ENCODE measurements around the gene CHRNA5. TPM values are rescaled to one million over a fixed set of nuclear protein-coding genes. Genes with fewer than 3 reads are reported as not detected.
"Not testable (repeated sequence)": the region's sequence is repeated elsewhere in the genome, so short reads cannot be mapped to it uniquely, and the experiment has no call there.

The CHRNA5 gene
- total and polyA plus RNA-seq, 9 of the 15 experiments (the other 6 are each of a cell fraction or from before 2014, with no cell fraction given), result 2.8 to 16.1 (median 11.4) TPM

GRCh38 chr15:78539464-78540140 is 25.7 kb upstream of the CHRNA5 start:
- ATAC-seq; H3K9me1 ChIP-seq (ENCODE audit: control insufficient read depth, insufficient read depth, low read length); H3K9me3 ChIP-seq (replicated peaks; ENCODE audit: control insufficient read depth, insufficient read depth, low read depth, low read length); H4K20me1 ChIP-seq (replicated peaks; ENCODE audit: control insufficient read depth, insufficient read depth, low read length); H3K4me1 ChIP-seq (replicated peaks in 1 of 2; ENCODE audit: control insufficient read depth in 2 of 2, insufficient read depth in 2 of 2, low read length in 2 of 2); CTCF ChIA-PET (ENCODE audit: low intra/inter-chr PET ratio); in situ Hi-C loops (cut with MboI); H3K27me3 ChIP-seq (ENCODE audit: control insufficient read depth in 2 of 2, insufficient read depth in 2 of 2, low read length in 2 of 2); FAIRE-seq; DNase-seq (ENCODE audit: extremely low read depth in 1 of 4, low spot score in 3 of 4); TF ChIP-seq ATF3 (CRISPR knock-in tag; conservative IDR thresholded peaks at IDR 0.05): not testable (repeated sequence)
- TF ChIP-seq C11orf30 (IDR thresholded peaks at IDR 0.05; ENCODE audit: low read depth), result peak; percentile 86
- TF ChIP-seq, protein P1, sequence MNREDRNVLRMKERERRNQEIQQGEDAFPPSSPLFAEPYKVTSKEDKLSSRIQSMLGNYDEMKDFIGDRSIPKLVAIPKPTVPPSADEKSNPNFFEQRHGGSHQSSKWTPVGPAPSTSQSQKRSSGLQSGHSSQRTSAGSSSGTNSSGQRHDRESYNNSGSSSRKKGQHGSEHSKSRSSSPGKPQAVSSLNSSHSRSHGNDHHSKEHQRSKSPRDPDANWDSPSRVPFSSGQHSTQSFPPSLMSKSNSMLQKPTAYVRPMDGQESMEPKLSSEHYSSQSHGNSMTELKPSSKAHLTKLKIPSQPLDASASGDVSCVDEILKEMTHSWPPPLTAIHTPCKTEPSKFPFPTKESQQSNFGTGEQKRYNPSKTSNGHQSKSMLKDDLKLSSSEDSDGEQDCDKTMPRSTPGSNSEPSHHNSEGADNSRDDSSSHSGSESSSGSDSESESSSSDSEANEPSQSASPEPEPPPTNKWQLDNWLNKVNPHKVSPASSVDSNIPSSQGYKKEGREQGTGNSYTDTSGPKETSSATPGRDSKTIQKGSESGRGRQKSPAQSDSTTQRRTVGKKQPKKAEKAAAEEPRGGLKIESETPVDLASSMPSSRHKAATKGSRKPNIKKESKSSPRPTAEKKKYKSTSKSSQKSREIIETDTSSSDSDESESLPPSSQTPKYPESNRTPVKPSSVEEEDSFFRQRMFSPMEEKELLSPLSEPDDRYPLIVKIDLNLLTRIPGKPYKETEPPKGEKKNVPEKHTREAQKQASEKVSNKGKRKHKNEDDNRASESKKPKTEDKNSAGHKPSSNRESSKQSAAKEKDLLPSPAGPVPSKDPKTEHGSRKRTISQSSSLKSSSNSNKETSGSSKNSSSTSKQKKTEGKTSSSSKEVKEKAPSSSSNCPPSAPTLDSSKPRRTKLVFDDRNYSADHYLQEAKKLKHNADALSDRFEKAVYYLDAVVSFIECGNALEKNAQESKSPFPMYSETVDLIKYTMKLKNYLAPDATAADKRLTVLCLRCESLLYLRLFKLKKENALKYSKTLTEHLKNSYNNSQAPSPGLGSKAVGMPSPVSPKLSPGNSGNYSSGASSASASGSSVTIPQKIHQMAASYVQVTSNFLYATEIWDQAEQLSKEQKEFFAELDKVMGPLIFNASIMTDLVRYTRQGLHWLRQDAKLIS (CRISPR knock-in tag; IDR thresholded peaks at IDR 0.05), result peak; percentile 30; the same call in 1 of the 2 replicates
- peak; percentile 71; the same call in 1 of the 2 replicates for TF ChIP-seq BCOR (IDR thresholded peaks at IDR 0.05)
- peak; percentile 58 for TF ChIP-seq ATF3 (IDR thresholded peaks at IDR 0.05)
- TF ChIP-seq ZNF316 (IDR thresholded peaks at IDR 0.05), result peak; percentile 95
- TF ChIP-seq, protein P2, sequence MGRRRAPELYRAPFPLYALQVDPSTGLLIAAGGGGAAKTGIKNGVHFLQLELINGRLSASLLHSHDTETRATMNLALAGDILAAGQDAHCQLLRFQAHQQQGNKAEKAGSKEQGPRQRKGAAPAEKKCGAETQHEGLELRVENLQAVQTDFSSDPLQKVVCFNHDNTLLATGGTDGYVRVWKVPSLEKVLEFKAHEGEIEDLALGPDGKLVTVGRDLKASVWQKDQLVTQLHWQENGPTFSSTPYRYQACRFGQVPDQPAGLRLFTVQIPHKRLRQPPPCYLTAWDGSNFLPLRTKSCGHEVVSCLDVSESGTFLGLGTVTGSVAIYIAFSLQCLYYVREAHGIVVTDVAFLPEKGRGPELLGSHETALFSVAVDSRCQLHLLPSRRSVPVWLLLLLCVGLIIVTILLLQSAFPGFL (CRISPR knock-in tag; IDR thresholded peaks at IDR 0.05), result 0 out of 2 replicates have a peak, but pooled peaks have one; percentile 33
- TF ChIP-seq, protein P3, sequence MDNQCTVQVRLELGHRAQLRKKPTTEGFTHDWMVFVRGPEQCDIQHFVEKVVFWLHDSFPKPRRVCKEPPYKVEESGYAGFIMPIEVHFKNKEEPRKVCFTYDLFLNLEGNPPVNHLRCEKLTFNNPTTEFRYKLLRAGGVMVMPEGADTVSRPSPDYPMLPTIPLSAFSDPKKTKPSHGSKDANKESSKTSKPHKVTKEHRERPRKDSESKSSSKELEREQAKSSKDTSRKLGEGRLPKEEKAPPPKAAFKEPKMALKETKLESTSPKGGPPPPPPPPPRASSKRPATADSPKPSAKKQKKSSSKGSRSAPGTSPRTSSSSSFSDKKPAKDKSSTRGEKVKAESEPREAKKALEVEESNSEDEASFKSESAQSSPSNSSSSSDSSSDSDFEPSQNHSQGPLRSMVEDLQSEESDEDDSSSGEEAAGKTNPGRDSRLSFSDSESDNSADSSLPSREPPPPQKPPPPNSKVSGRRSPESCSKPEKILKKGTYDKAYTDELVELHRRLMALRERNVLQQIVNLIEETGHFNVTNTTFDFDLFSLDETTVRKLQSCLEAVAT (IDR thresholded peaks at IDR 0.05), result peak in 1 of 2 experiments; percentile 57; a peak in 1 of 4 replicates
- TF ChIP-seq MAFF (IDR thresholded peaks at IDR 0.05; ENCODE audit: low read length), result peak; percentile 42
- peak; percentile 19; the same call in 1 of the 2 replicates for TF ChIP-seq CTBP1 (IDR thresholded peaks at IDR 0.05; ENCODE audit: borderline replicate concordance)
- 0 out of 2 replicates have a peak, but pooled peaks have one; percentile 37 for TF ChIP-seq MAFK (IDR thresholded peaks at IDR 0.05; ENCODE audit: low read length)
- peak; percentile 84 for TF ChIP-seq HDGF (IDR thresholded peaks at IDR 0.05)
- TF ChIP-seq CC2D1A (IDR thresholded peaks at IDR 0.05), result 0 out of 2 replicates have a peak, but pooled peaks have one; percentile 4
- peak; percentile 77 for TF ChIP-seq MAFG (tag; conservative IDR thresholded peaks at IDR 0.05)
- peak overlapping the region; percentile 79 for H3K4me3 ChIP-seq
- intact Hi-C loops (cut with micrococcal nuclease), result loop anchor here (5.0 kb wide), 1 partner anchor 32 kb away; the partner anchor contains the start of gene HYKK
- POLR2A ChIA-PET, result interaction anchor here (0.7 to 3.1 kb wide), 15 partner anchors 9 to 1214 kb away, joined by 3 to 22 read pairs (median 5); partner anchors contain the start of genes CHRNA5, MORF4L1 and SKIC8
- H2AFZ ChIP-seq (ENCODE audit: low read depth, low read length), result peak overlapping the region; percentile 98
- H3K9ac ChIP-seq (ENCODE audit: insufficient read depth in 1 of 2, low read depth in 2 of 2, low read length in 2 of 2), result peak overlapping the region; percentile 98 to 99; a peak in 3 of 4 replicates
- H3K36me3 ChIP-seq (ENCODE audit: control insufficient read depth, insufficient read depth, low read length), result peaks cover 32% of the 10 kb centered on the region; the same call in 2 of the 3 replicates
- H3K4me2 ChIP-seq (ENCODE audit: insufficient read depth, low read length), result peak overlapping the region; percentile 96
- peaks cover 37% of the 10 kb centered on the region for H3K79me2 ChIP-seq (ENCODE audit: control insufficient read depth, insufficient read depth, low read length)
- peak overlapping the region; percentile 97 for H3K27ac ChIP-seq (ENCODE audit: extremely low read depth, low read depth, low read length)
- TSS peak; percentile 95 for BruUV-seq (replicated peaks)
- 67% methylated on average over 18 of the region's 18 CpGs for WGBS (ENCODE audit: insufficient coverage, low coverage, missing lambda C conversion rate)

All from K562 (cell line).